Cardiac septum (tissue), 1 donor: Measurements from ENCODE around the gene ZSCAN30. TPM values are rescaled to one million over a fixed set of nuclear protein-coding genes. Genes with fewer than 3 reads are reported as not detected.

Experiments
- total RNA-seq: library from RNA; stranded (reverse); fragmentation: NEBNext Ultra II Directional; extraction: Animal tissue kit (Norgen Biotek cat#: 25700); gene quantifications from one replicate; pipeline ENCODE4 v1.2.1, GENCODE V29; 2021
- donor health status: DM: no; HTN: no; CAD: no.

The ZSCAN30 gene
- total RNA-seq, 1 donor from 2014 or later: 18.6 TPM

Other genes starting within 250 kb of the ZSCAN30 start
- 164 TPM for gene MAPRE2, start 248.8 kb downstream of the ZSCAN30 start, total RNA-seq
- 18.0 TPM for gene ZNF397, start 49.2 kb downstream of the ZSCAN30 start, total RNA-seq
- gene ZNF24, start 54.2 kb upstream of the ZSCAN30 start, total RNA-seq: 44.2 TPM
- 1.0 TPM for gene ZNF396, start 87.1 kb upstream of the ZSCAN30 start, total RNA-seq
- gene INO80C, start 207.7 kb upstream of the ZSCAN30 start, total RNA-seq: 21.8 TPM